DND-41 (cell line): ENCODE results near the gene KIAA0040.

ENCODE experiments used
- ATAC-seq: fragments of 200-7000 bp; cut with Tn5 transposase; 3 replicates; pipeline ENCODE4 v1.9.1; 2021; ENCODE audit warnings: low read depth; ENCODE audit not compliant: insufficient read depth
- DNase-seq: peaks from one replicate; pipeline ENCODE4 v3.0.0-alpha.2; 2020
- H2AFZ ChIP-seq: 2 replicates; pipeline ENCODE4 v1.6.0; 2012; ENCODE audit warnings: low read depth, low read length
- H3K27ac ChIP-seq: 2 replicates; pipeline ENCODE4 v1.5.1; 2012; ENCODE audit warnings: low read length, inconsistent platforms
- H3K27me3 ChIP-seq: fragments of 200-600 bp; sonication (generic); 2 replicates; pipeline ENCODE4 v1.6.0; 2012; ENCODE audit warnings: low read length, mild to moderate bottlenecking, inconsistent platforms; ENCODE audit not compliant: insufficient read depth, poor library complexity
- H3K36me3 ChIP-seq: 2 replicates; pipeline ENCODE4 v1.5.1; 2012; ENCODE audit warnings: low read length, inconsistent platforms; ENCODE audit not compliant: insufficient read depth
- H3K4me1 ChIP-seq: 2 replicates; pipeline ENCODE4 v1.5.1; 2012; ENCODE audit warnings: mild to moderate bottlenecking, low read length; ENCODE audit not compliant: insufficient read depth
- H3K4me2 ChIP-seq: 2 replicates; pipeline ENCODE4 v1.6.0; 2012; ENCODE audit warnings: mild to moderate bottlenecking, moderate library complexity, low read length, inconsistent platforms; ENCODE audit not compliant: insufficient read depth
- H3K4me3 ChIP-seq, 2 experiments: fragments of 200-600 bp in 1 of 2; shearing (Covaris generic) in 1 of 2; 2 replicates each; pipeline ENCODE4 v1.5.1; 2012 to 2016; ENCODE audit warnings: inconsistent platforms in 2 of 2, low read length in 2 of 2, mild to moderate bottlenecking in 2 of 2, low read depth in 1 of 2, moderate library complexity in 1 of 2
- H3K79me2 ChIP-seq: 2 replicates; pipeline ENCODE4 v1.6.0; 2012; ENCODE audit warnings: low read length, inconsistent platforms; ENCODE audit not compliant: insufficient read depth
- H3K9ac ChIP-seq: 2 replicates; pipeline ENCODE4 v1.6.0; 2012; ENCODE audit warnings: low read depth, mild to moderate bottlenecking, inconsistent platforms, low read length, moderate library complexity
- H3K9me3 ChIP-seq: 2 replicates; pipeline ENCODE4 v1.5.1; 2012; ENCODE audit warnings: low read length, moderate library complexity, mild to moderate bottlenecking, inconsistent platforms; ENCODE audit not compliant: insufficient read depth, severe bottlenecking
- H4K20me1 ChIP-seq: 2 replicates; pipeline ENCODE4 v1.6.0; 2012; ENCODE audit warnings: low read length; ENCODE audit not compliant: insufficient read depth
- CTCF ChIP-seq: IDR thresholded peaks from 2 replicates; pipeline ENCODE4 v1.5.1; 2012; ENCODE audit warnings: borderline replicate concordance, low read length, moderate library complexity, mild to moderate bottlenecking; ENCODE audit not compliant: poor library complexity, severe bottlenecking; ENCODE audit errors: extremely low read depth
- EZH2 ChIP-seq: IDR thresholded peaks from 3 replicates; pipeline ENCODE4 v1.6.1; 2012; ENCODE audit warnings: borderline replicate concordance, low read depth, mild to moderate bottlenecking, moderate library complexity, low read length, inconsistent platforms; ENCODE audit not compliant: severe bottlenecking

Gene KIAA0040

GRCh38 chr1:175232335-175232734, 39.8 kb upstream of the KIAA0040 start:
- Histone ChIP-seq H3K9ac (no peak overlapping the region), H3K4me3 (no peak overlapping the region), H4K20me1 (no peaks in the 10 kb centered on the region), H3K4me1 (no peaks in the 10 kb centered on the region), H3K27ac (no peak overlapping the region), H3K27me3 (peaks cover 2% of the 10 kb centered on the region), H3K79me2 (no peaks in the 10 kb centered on the region), H3K36me3 (no peaks in the 10 kb centered on the region), H3K4me2 (no peak overlapping the region), H2AFZ (no peak overlapping the region), H3K9me3 (no peaks in the 10 kb centered on the region)
- ATAC-seq (no peak), DNase-seq (no peak)
- TF ChIP-seq CTCF (no peak), EZH2 (no peak)

GRCh38 chr1:175225805-175226129, 33.2 kb upstream of the KIAA0040 start:
- DNase-seq (no peak), ATAC-seq (no peak)
- Histone ChIP-seq H3K4me1 (no peaks in the 10 kb centered on the region), H3K9ac (no peak overlapping the region), H4K20me1 (no peaks in the 10 kb centered on the region), H2AFZ (no peak overlapping the region), H3K4me2 (no peak overlapping the region), H3K79me2 (no peaks in the 10 kb centered on the region), H3K4me3 (no peak overlapping the region), H3K9me3 (no peaks in the 10 kb centered on the region), H3K27me3 (no peaks in the 10 kb centered on the region), H3K27ac (no peak overlapping the region), H3K36me3 (no peaks in the 10 kb centered on the region)
- TF ChIP-seq EZH2 (no peak), CTCF (no peak)

GRCh38 chr1:175222296-175222938, 29.8 kb upstream of the KIAA0040 start:
- ATAC-seq (no peak), DNase-seq (no peak)
- Histone ChIP-seq H3K4me1 (no peaks in the 10 kb centered on the region), H3K9me3 (no peaks in the 10 kb centered on the region), H3K36me3 (no peaks in the 10 kb centered on the region), H3K79me2 (no peaks in the 10 kb centered on the region), H3K4me2 (no peak overlapping the region), H2AFZ (no peak overlapping the region), H3K4me3 (no peak overlapping the region), H4K20me1 (no peaks in the 10 kb centered on the region), H3K27ac (no peak overlapping the region), H3K9ac (no peak overlapping the region), H3K27me3 (no peaks in the 10 kb centered on the region)
- TF ChIP-seq CTCF: no peak
- TF ChIP-seq EZH2: no peak
